Measurements from ENCODE around the gene ZG16B. TPM values are rescaled to one million over a fixed set of nuclear protein-coding genes. Genes with fewer than 3 reads are reported as not detected.

Gene ZG16B
- total and polyA plus RNA-seq, 2 donors = 0.85 to 1.2 TPM

DNA sequence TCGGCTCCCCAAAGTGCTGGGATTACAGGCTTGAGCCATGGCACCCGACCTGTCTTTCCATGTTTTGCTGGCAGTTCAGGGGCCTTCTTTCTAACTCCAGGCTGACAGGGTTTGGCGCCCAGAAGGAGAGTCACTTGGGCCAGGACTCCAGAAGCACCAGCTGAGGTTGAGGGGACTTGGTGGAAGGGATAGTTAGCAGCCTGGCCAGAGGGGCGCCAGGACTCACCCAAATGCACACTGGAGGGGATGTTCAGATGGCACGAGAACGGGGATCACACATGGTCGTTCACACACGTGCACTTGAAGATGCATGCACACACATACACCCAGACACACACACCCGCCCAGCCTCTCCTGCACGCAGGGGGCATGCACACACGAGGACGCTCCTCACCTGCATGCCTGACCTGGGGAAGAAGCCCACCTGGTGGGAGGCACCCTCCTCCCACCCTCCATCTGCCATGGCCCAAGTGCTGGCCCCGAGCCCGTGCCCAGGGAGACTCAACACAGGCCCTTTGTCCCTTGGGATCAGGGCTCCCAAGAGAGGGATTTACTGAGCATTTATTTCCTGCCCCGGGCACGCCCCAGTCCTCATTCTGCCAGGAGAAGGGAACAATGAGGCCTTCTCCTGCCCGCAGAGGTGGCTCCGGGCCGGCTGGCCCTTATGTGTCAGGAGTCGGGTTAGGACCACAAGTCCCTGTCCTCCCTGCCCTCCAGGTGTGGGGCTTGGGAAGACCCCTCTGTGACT, 15.4 kb upstream of the ZG16B start:
- 96% methylated on average over 20 of the region's 20 CpGs for WGBS

GRCh38 chr16:2815299-2815771, 14.8 kb upstream of the ZG16B start:
- no peaks in the 10 kb centered on the region for H3K4me1 ChIP-seq (ENCODE audit: control insufficient read depth in 2 of 2, insufficient read depth in 2 of 2, low read length in 2 of 2)
- WGBS = 94% methylated on average over 10 of the region's 10 CpGs
- no peak overlapping the region for H3K4me3 ChIP-seq (ENCODE audit: low read length in 2 of 2)
- no peaks in the 10 kb centered on the region for H3K9me3 ChIP-seq (ENCODE audit: control insufficient read depth in 2 of 2, insufficient read depth in 1 of 2, low read length in 1 of 2)
- H3K27ac ChIP-seq (ENCODE audit: low read depth in 1 of 2, low read length in 1 of 2) = no peak overlapping the region
- H3K36me3 ChIP-seq (ENCODE audit: control insufficient read depth in 2 of 2, insufficient read depth in 2 of 2, low read length in 1 of 2) = no peaks in the 10 kb centered on the region
- peaks cover 3 to 16% of the 10 kb centered on the region in 2 donors for H3K27me3 ChIP-seq (ENCODE audit: control insufficient read depth in 2 of 2, insufficient read depth in 1 of 2, low read length in 1 of 2)
- no peak for DNase-seq (ENCODE audit: low read depth in 6 of 9, low spot score in 9 of 9)

More for the DNA sequence above, 15.4 kb upstream of the ZG16B start:
- H3K4me1 ChIP-seq (ENCODE audit: control insufficient read depth in 2 of 2, insufficient read depth in 2 of 2, low read length in 2 of 2) = no peaks in the 10 kb centered on the region
- H3K4me3 ChIP-seq (ENCODE audit: low read length in 2 of 2) = no peak overlapping the region
- DNase-seq (ENCODE audit: low read depth in 6 of 9, low spot score in 9 of 9) = no peak
- H3K27ac ChIP-seq (ENCODE audit: low read depth in 1 of 2, low read length in 1 of 2) = no peak overlapping the region
- no peaks in the 10 kb centered on the region for H3K36me3 ChIP-seq (ENCODE audit: control insufficient read depth in 2 of 2, insufficient read depth in 2 of 2, low read length in 1 of 2)
- H3K9me3 ChIP-seq (ENCODE audit: control insufficient read depth in 2 of 2, insufficient read depth in 1 of 2, low read length in 1 of 2) = no peaks in the 10 kb centered on the region
- peaks cover 3 to 12% of the 10 kb centered on the region in 2 donors for H3K27me3 ChIP-seq (ENCODE audit: control insufficient read depth in 2 of 2, insufficient read depth in 1 of 2, low read length in 1 of 2)

DNA sequence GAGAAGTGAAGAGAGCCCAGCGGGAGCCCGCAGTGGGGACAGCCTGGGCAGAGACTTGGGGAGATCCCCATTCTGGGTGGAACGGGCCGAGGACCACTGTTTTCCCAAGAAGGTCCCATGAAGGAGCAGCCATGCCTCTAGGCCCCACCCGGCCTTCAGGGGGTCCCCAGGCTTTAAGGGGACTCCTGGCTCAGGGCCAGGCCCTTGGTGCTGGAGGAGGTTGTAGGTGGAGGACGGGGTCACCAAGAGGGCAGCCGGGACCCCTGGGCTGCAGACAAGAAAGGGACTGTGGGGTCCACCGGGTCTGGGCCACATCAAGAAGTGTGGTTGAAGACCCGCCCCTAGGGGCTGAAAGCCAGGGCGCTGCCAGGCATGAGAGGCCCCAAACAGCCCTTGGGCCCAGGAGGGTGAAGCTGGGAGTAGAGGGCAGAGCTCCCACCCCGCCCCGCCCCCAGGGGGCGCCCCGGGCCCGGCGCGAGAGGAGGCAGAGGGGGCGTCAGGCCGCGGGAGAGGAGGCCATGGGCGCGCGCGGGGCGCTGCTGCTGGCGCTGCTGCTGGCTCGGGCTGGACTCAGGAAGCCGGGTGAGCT, 13.3 kb upstream of the ZG16B start, which contains the start of gene PRSS21:
Gene PRSS21 (plus strand): TSS at position 487 of the 589 bp plus-strand sequence. CDS start 32 bp downstream, at position 519.
- Histone ChIP-seq H3K9me3 (ENCODE audit: control insufficient read depth in 2 of 2, insufficient read depth in 1 of 2, low read length in 1 of 2) (no peaks in the 10 kb centered on the region), H3K4me1 (ENCODE audit: control insufficient read depth in 2 of 2, insufficient read depth in 2 of 2, low read length in 2 of 2) (no peaks in the 10 kb centered on the region), H3K4me3 (ENCODE audit: low read length in 2 of 2) (no peak within 1 kb of the TSS), H3K27me3 (ENCODE audit: control insufficient read depth in 2 of 2, insufficient read depth in 1 of 2, low read length in 1 of 2) (peaks cover 3 to 10% of the 10 kb centered on the region in 2 donors), H3K36me3 (ENCODE audit: control insufficient read depth in 2 of 2, insufficient read depth in 2 of 2, low read length in 1 of 2) (no peaks in the 10 kb centered on the region), H3K27ac (ENCODE audit: low read depth in 1 of 2, low read length in 1 of 2) (no peak within 1 kb of the TSS)
- WGBS = 78% methylated on average over 28 of the region's 28 CpGs
- DNase-seq (ENCODE audit: low read depth in 6 of 9, low spot score in 9 of 9) = peak in 1 of 9 donors; percentile 15

GRCh38 chr16:2817340-2818271, 12.5 kb upstream of the ZG16B start:
- Histone ChIP-seq H3K9me3 (ENCODE audit: control insufficient read depth in 2 of 2, insufficient read depth in 1 of 2, low read length in 1 of 2) (no peaks in the 10 kb centered on the region), H3K36me3 (ENCODE audit: control insufficient read depth in 2 of 2, insufficient read depth in 2 of 2, low read length in 1 of 2) (no peaks in the 10 kb centered on the region), H3K4me1 (ENCODE audit: control insufficient read depth in 2 of 2, insufficient read depth in 2 of 2, low read length in 2 of 2) (no peaks in the 10 kb centered on the region), H3K4me3 (ENCODE audit: low read length in 2 of 2) (no peak overlapping the region), H3K27me3 (ENCODE audit: control insufficient read depth in 2 of 2, insufficient read depth in 1 of 2, low read length in 1 of 2) (peaks cover 3 to 12% of the 10 kb centered on the region in 2 donors), H3K27ac (ENCODE audit: low read depth in 1 of 2, low read length in 1 of 2) (no peak overlapping the region)
- no peak for DNase-seq (ENCODE audit: low read depth in 6 of 9, low spot score in 9 of 9)
- 88% methylated on average over 68 of the region's 68 CpGs for WGBS

DNA sequence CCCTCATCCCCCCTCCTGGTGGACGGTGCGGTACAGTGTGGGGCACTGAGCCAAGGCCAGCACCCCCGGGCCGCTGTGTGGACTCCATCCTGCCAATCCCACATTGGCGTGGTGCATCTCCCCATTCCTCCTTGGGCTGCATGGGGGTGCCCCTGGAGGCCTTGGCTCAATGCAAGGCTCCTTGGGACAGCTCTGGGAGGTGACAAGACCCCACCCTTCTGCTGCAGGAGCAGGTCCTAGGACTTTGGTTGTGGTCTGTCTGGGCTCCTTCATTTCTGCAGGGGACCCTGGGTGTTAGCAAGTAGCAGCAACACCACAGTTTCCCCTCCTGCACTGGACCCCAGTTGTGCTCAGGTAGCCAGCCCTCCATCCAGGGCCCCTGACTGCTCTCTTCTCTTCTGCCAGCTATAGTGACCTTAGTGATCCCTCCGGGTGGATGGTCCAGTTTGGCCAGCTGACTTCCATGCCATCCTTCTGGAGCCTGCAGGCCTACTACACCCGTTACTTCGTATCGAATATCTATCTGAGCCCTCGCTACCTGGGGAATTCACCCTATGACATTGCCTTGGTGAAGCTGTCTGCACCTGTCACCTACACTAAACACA, 11.7 kb upstream of the ZG16B start:
- Histone ChIP-seq H3K27me3 (ENCODE audit: control insufficient read depth in 2 of 2, insufficient read depth in 1 of 2, low read length in 1 of 2) (peaks cover 3 to 12% of the 10 kb centered on the region in 2 donors), H3K36me3 (ENCODE audit: control insufficient read depth in 2 of 2, insufficient read depth in 2 of 2, low read length in 1 of 2) (no peaks in the 10 kb centered on the region), H3K9me3 (ENCODE audit: control insufficient read depth in 2 of 2, insufficient read depth in 1 of 2, low read length in 1 of 2) (no peaks in the 10 kb centered on the region), H3K27ac (ENCODE audit: low read depth in 1 of 2, low read length in 1 of 2) (no peak overlapping the region), H3K4me1 (ENCODE audit: control insufficient read depth in 2 of 2, insufficient read depth in 2 of 2, low read length in 2 of 2) (no peaks in the 10 kb centered on the region), H3K4me3 (ENCODE audit: low read length in 2 of 2) (no peak overlapping the region)
- WGBS = 95% methylated on average over 10 of the region's 10 CpGs
- DNase-seq (ENCODE audit: low read depth in 6 of 9, low spot score in 9 of 9) = no peak

GRCh38 chr16:2819179-2819938, 10.7 kb upstream of the ZG16B start:
- WGBS = 94% methylated on average over 18 of the region's 18 CpGs
- H3K4me3 ChIP-seq (ENCODE audit: low read length in 2 of 2) = no peak overlapping the region
- H3K4me1 ChIP-seq (ENCODE audit: control insufficient read depth in 2 of 2, insufficient read depth in 2 of 2, low read length in 2 of 2) = no peaks in the 10 kb centered on the region
- H3K27me3 ChIP-seq (ENCODE audit: control insufficient read depth in 2 of 2, insufficient read depth in 1 of 2, low read length in 1 of 2) = peaks cover 3 to 12% of the 10 kb centered on the region in 2 donors
- DNase-seq (ENCODE audit: low read depth in 6 of 9, low spot score in 9 of 9) = no peak
- no peak overlapping the region for H3K27ac ChIP-seq (ENCODE audit: low read depth in 1 of 2, low read length in 1 of 2)
- no peaks in the 10 kb centered on the region for H3K9me3 ChIP-seq (ENCODE audit: control insufficient read depth in 2 of 2, insufficient read depth in 1 of 2, low read length in 1 of 2)
- H3K36me3 ChIP-seq (ENCODE audit: control insufficient read depth in 2 of 2, insufficient read depth in 2 of 2, low read length in 1 of 2) = no peaks in the 10 kb centered on the region

DNA sequence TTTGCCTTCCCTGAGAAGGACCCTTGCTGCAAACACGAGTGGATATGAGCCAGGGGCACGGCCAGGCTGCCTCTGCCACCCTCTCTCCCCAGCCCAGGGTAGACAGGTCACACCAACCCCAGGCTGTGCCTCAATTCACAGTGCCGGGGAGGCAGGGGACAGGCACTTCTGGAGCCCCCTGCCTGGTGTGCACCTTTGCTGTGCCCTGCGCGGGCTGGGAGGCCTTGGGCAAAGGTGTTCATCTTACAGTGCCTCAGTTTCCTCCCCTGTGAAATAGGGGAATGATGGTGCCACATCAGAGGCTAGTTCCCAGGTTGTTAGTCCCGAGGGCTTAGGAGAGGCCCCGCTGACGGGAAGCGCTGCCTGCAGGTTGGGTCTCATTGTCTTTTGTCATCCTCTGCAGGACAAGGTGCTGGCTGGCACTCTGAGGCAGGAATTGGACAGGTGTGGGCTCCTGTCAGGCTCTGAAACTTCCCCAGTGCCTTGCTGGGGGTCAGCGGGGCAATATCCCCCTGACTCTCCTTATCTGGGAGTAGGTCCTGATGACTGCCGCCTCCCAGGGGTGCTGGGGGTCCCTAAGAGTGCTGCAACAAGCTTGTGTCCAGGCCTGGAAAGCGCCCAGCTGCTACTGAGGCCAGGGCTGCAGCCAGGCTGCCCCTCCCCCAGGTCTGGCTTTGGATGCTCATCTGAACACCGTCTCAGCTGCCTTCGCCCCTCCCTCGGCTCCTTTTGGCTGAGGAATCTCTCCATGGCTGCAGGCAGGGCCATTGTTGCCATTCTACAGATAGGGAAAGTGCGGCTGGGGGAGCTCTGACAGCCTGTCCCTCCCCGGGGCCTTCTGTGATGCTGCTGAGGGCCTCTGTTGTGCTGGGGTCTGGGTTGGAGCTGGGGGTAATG, 9.9 kb upstream of the ZG16B start:
- H3K36me3 ChIP-seq (ENCODE audit: control insufficient read depth in 2 of 2, insufficient read depth in 2 of 2, low read length in 1 of 2) = no peaks in the 10 kb centered on the region
- peaks cover 3 to 13% of the 10 kb centered on the region in 2 donors for H3K27me3 ChIP-seq (ENCODE audit: control insufficient read depth in 2 of 2, insufficient read depth in 1 of 2, low read length in 1 of 2)
- H3K4me1 ChIP-seq (ENCODE audit: control insufficient read depth in 2 of 2, insufficient read depth in 2 of 2, low read length in 2 of 2) = no peaks in the 10 kb centered on the region
- no peaks in the 10 kb centered on the region for H3K9me3 ChIP-seq (ENCODE audit: control insufficient read depth in 2 of 2, insufficient read depth in 1 of 2, low read length in 1 of 2)
- no peak overlapping the region for H3K27ac ChIP-seq (ENCODE audit: low read depth in 1 of 2, low read length in 1 of 2)
- WGBS = 87% methylated on average over 17 of the region's 17 CpGs
- DNase-seq (ENCODE audit: low read depth in 6 of 9, low spot score in 9 of 9) = no peak
- no peak overlapping the region for H3K4me3 ChIP-seq (ENCODE audit: low read length in 2 of 2)

Measured in thymus (tissue), 11 donors.